ENCODE measurements around the gene PEPD.

PEPD gene

DNA sequence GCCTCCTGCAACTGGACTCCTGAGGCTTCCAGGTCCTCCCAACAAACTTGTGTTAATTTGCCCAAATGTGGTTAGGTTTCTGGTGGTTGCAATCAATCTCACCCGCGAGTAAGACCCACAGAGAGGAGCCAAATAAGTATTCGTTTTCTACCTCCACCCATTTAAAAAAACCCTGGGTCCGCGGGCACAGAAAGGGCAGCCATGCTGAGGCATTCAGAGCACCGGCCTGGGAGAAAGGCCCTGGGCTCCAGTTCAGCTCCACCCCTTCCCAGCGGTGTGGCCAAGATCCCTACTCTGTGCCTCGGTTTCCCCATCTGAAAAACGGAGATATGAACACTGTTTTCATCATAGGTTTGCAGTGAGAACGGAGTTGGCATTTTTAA, 56.9 kb downstream of the PEPD start:
- Mint-ChIP-seq H3K27me3 (ENCODE audit: low read depth, poor library complexity) (no peaks in the 10 kb centered on the region), H3K4me1 (peaks cover 40% of the 10 kb centered on the region), H3K27ac (no peak overlapping the region), H3K4me3 (no peak overlapping the region), H3K36me3 (ENCODE audit: low read depth) (no peaks in the 10 kb centered on the region), H3K9me3 (no peaks in the 10 kb centered on the region)
- DNase-seq: no peak
- TF ChIP-seq, protein P1, sequence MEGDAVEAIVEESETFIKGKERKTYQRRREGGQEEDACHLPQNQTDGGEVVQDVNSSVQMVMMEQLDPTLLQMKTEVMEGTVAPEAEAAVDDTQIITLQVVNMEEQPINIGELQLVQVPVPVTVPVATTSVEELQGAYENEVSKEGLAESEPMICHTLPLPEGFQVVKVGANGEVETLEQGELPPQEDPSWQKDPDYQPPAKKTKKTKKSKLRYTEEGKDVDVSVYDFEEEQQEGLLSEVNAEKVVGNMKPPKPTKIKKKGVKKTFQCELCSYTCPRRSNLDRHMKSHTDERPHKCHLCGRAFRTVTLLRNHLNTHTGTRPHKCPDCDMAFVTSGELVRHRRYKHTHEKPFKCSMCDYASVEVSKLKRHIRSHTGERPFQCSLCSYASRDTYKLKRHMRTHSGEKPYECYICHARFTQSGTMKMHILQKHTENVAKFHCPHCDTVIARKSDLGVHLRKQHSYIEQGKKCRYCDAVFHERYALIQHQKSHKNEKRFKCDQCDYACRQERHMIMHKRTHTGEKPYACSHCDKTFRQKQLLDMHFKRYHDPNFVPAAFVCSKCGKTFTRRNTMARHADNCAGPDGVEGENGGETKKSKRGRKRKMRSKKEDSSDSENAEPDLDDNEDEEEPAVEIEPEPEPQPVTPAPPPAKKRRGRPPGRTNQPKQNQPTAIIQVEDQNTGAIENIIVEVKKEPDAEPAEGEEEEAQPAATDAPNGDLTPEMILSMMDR (IDR thresholded peaks at IDR 0.05): no peak

DNA sequence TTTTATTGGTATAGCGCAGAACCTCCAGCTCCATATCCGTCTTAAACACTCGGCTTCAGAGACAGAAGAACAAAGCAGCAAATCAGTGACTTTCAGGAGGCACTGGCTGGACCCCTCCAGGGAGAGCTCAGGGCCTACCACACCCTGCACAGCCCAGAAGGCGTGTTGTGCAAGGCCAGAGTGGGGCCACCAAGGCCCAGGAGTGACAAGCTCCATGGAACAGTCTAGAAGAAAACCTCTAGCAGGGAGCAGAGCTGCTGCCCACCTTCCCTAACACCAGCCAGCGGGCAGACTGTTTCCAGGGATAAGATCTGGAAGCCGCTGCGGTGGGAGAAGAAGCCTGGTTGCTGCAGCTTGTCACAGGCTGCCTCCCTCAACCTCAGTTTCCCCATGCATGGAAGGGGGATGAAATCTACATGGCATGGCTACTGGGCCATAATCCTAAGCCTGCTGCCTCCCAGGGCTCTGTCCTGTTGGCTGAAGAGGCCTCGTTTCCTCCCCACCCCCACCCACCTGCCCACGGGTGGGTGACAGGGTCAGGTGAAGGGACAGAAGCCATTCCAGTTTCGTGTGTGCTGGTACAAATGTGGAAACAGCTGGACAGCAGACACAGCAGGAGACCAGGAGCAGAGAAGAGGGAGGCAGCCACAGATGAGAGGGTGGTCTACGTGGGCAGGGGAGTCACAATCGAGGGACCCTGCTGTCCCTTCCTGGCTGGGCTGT, 57.4 kb downstream of the PEPD start:
- no peak for DNase-seq
- TF ChIP-seq, protein P1 (IDR thresholded peaks at IDR 0.05): no peak
- H3K4me1 Mint-ChIP-seq: peaks cover 35% of the 10 kb centered on the region
- H3K36me3 Mint-ChIP-seq (ENCODE audit: low read depth): no peaks in the 10 kb centered on the region
- no peaks in the 10 kb centered on the region for H3K9me3 Mint-ChIP-seq
- H3K27ac Mint-ChIP-seq: no peak overlapping the region
- no peaks in the 10 kb centered on the region for H3K27me3 Mint-ChIP-seq (ENCODE audit: low read depth, poor library complexity)
- H3K4me3 Mint-ChIP-seq: no peak overlapping the region

DNA sequence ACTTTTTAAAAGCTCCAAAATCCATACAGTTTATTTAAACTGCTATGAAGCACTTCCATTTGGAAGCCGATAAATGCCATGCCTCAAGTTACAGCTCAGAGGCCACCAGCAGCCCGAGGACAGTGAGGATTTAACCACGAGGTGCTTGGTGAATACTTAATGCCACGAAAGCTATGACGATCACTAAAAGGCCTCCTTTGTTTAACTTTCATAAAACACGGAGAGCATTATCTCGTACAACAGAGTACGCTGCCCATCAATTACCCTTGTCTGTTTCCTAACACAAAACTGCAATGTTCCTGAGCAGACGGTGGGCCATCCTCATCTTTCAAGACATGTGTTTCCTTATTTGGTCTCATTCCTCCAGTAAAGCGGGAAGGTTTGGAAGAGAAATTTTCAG, 58.4 kb downstream of the PEPD start:
- DNase-seq: no peak
- Mint-ChIP-seq H3K4me1 (peaks cover 25% of the 10 kb centered on the region), H3K9me3 (no peaks in the 10 kb centered on the region), H3K36me3 (ENCODE audit: low read depth) (no peaks in the 10 kb centered on the region), H3K4me3 (no peak overlapping the region), H3K27ac (no peak overlapping the region), H3K27me3 (ENCODE audit: low read depth, poor library complexity) (no peaks in the 10 kb centered on the region)
- TF ChIP-seq, protein P1 (IDR thresholded peaks at IDR 0.05): no peak

DNA sequence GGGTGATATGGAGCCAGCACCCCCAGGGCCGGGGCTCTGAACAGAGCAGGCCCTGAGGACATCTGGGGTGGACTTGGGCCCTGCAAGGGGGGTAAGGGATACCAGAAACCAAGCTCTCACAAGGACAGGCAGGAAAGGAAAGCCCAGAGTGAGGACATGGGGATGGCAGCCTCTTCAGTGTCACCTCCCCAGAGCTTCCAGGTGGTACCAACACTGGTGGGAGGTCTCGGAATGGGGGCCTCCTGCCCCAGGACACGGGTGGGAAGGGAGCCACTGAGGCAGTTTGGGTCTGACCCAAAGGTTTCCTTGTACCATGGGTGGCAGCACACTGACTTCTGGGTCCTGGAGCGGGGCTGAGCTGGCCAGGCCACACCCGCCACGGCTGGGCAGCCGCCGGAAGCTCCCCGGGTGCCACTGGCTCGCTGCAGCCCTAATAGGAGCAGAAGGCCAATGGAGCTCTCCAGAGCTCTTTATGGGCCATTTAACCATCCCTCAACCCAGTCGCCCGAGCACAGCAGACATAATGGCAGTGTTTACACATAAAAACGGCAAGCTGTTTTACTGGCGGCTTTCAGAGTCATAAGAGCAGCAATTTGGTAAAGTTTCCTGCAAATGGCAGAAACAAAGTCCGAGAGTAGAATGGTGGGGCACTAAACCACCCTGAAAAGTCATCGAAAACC, 59.3 kb downstream of the PEPD start:
- Mint-ChIP-seq H3K9me3 (no peaks in the 10 kb centered on the region), H3K4me1 (peaks cover 16% of the 10 kb centered on the region), H3K4me3 (no peak overlapping the region), H3K27ac (no peak overlapping the region), H3K27me3 (ENCODE audit: low read depth, poor library complexity) (no peaks in the 10 kb centered on the region), H3K36me3 (ENCODE audit: low read depth) (no peaks in the 10 kb centered on the region)
- TF ChIP-seq, protein P1 (IDR thresholded peaks at IDR 0.05): no peak
- DNase-seq: no peak

DNA sequence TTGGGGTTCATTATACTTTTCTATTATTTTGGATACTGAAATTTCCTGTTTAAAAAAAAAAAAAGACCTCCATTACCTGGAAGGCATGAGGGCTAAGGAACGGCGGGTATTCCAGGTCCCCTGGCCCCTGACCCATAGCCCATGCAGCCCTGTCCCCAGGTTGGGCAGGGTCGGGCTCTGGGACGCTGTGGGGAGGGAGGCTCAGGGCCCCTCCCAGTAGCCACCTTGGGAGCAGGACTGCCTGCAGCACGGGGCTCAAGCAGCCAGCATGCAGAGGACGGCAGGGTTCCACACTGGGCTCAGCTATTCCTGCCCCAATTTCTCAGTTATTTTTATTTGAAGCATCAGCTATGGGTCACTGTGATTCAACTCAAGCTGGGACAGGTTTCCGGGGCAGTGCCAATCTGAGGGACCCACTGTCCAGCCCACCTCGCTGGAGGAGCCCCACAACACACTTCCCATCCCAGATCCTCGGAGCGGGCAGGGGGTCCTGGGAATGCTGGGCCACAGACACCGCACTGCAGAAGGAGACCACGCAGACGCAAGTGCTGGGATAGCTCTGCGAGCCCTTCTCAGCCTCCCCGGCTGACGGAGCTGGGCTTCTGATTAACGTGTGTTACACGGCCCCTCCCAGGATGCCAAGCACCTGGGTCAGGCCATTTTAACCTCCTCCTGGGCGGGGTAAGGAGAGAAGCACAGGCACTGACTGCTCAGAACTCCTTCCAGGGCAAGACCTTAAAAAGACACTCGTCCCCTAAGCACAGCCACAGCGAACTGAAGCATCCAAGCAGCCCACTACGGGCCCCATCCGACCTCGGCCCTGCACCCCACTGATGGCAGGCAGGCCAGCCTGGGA, 60.1 kb downstream of the PEPD start:
- Mint-ChIP-seq H3K9me3 (no peaks in the 10 kb centered on the region), H3K4me1 (peaks cover 13% of the 10 kb centered on the region), H3K36me3 (ENCODE audit: low read depth) (no peaks in the 10 kb centered on the region), H3K27ac (no peak overlapping the region), H3K27me3 (ENCODE audit: low read depth, poor library complexity) (no peaks in the 10 kb centered on the region), H3K4me3 (no peak overlapping the region)
- TF ChIP-seq, protein P1 (IDR thresholded peaks at IDR 0.05): no peak
- no peak for DNase-seq

All from nephron progenitor cell (in vitro differentiated cells).